NB4 (cell line): ENCODE data around the gene EXOC4.
"Not testable (repeated sequence)": the region's sequence is repeated elsewhere in the genome, so short reads cannot be mapped to it uniquely, and the experiment has no call there.

Source experiments
- DNase-seq: peaks from one replicate; pipeline ENCODE4 v3.0.0; 2010; ENCODE audit warnings: low read depth
- H3K4me3 ChIP-seq: one replicate; pipeline ENCODE4 v1.5.1; 2011; ENCODE audit warnings: mild to moderate bottlenecking, low read depth, low read length, moderate library complexity
- CTCF ChIP-seq: IDR thresholded peaks from one replicate; pipeline ENCODE4 v1.5.1; 2012; ENCODE audit warnings: low read depth, low read length
- MAX ChIP-seq: IDR thresholded peaks from 2 replicates; pipeline ENCODE4 v1.6.1; 2011; ENCODE audit warnings: low read depth, low read length
- MYC ChIP-seq: IDR thresholded peaks from 2 replicates; pipeline ENCODE4 v1.6.1; 2011; ENCODE audit warnings: low read depth, low read length
- POLR2A ChIP-seq: IDR thresholded peaks from 2 replicates; pipeline ENCODE4 v1.6.1; 2011; ENCODE audit warnings: mild to moderate bottlenecking; ENCODE audit not compliant: insufficient read length; ENCODE audit errors: extremely low read depth

The EXOC4 gene

GRCh38 chr7:133886086-133886485, 633.2 kb downstream of the EXOC4 start:
- no peak for TF ChIP-seq MAX
- no peak for TF ChIP-seq CTCF
- TF ChIP-seq POLR2A = no peak
- TF ChIP-seq MYC = no peak
- no peak overlapping the region for H3K4me3 ChIP-seq
- DNase-seq = no peak

- no peak for DNase-seq
- H3K4me3 ChIP-seq = no peak overlapping the region
- TF ChIP-seq CTCF (no peak), POLR2A (no peak), MAX (no peak), MYC (no peak)
Observed at GRCh38 chr7:133886797-133887196, 633.9 kb downstream of the EXOC4 start.

GRCh38 chr7:133887459-133887858, 634.6 kb downstream of the EXOC4 start:
- DNase-seq = no peak
- TF ChIP-seq MYC (no peak), POLR2A (no peak)
- no peak overlapping the region for H3K4me3 ChIP-seq

- TF ChIP-seq MAX = no peak
- no peak for TF ChIP-seq MYC
- no peak for TF ChIP-seq POLR2A
- DNase-seq = no peak
- H3K4me3 ChIP-seq = no peak overlapping the region
Observed at GRCh38 chr7:133888061-133888930, 635.4 kb downstream of the EXOC4 start.

GRCh38 chr7:133904776-133905175, 651.9 kb downstream of the EXOC4 start:
- H3K4me3 ChIP-seq = no peak overlapping the region
- TF ChIP-seq MAX (no peak), MYC (no peak), CTCF (no peak), POLR2A (no peak)
- no peak for DNase-seq

- not testable (repeated sequence) for DNase-seq, H3K4me3 ChIP-seq
Observed at GRCh38 chr7:133906553-133906952, 653.7 kb downstream of the EXOC4 start.

- TF ChIP-seq MAX = no peak
- TF ChIP-seq MYC = no peak
- no peak for TF ChIP-seq POLR2A
- TF ChIP-seq CTCF = no peak
- DNase-seq = no peak
- no peak overlapping the region for H3K4me3 ChIP-seq
Observed at GRCh38 chr7:133910761-133911160, 657.9 kb downstream of the EXOC4 start.
